DND-41 (cell line): Measurements from ENCODE around the gene PIAS1.

ENCODE experiments used
- ATAC-seq: fragments of 200-7000 bp; cut with Tn5 transposase; 3 replicates; pipeline ENCODE4 v1.9.1; 2021; ENCODE audit warnings: low read depth; ENCODE audit not compliant: insufficient read depth
- DNase-seq: peaks from one replicate; pipeline ENCODE4 v3.0.0-alpha.2; 2020
- H2AFZ ChIP-seq: 2 replicates; pipeline ENCODE4 v1.6.0; 2012; ENCODE audit warnings: low read depth, low read length
- H3K27ac ChIP-seq: 2 replicates; pipeline ENCODE4 v1.5.1; 2012; ENCODE audit warnings: low read length, inconsistent platforms
- H3K27me3 ChIP-seq: fragments of 200-600 bp; sonication (generic); 2 replicates; pipeline ENCODE4 v1.6.0; 2012; ENCODE audit warnings: low read length, mild to moderate bottlenecking, inconsistent platforms; ENCODE audit not compliant: insufficient read depth, poor library complexity
- H3K36me3 ChIP-seq: 2 replicates; pipeline ENCODE4 v1.5.1; 2012; ENCODE audit warnings: low read length, inconsistent platforms; ENCODE audit not compliant: insufficient read depth
- H3K4me1 ChIP-seq: 2 replicates; pipeline ENCODE4 v1.5.1; 2012; ENCODE audit warnings: mild to moderate bottlenecking, low read length; ENCODE audit not compliant: insufficient read depth
- H3K4me2 ChIP-seq: 2 replicates; pipeline ENCODE4 v1.6.0; 2012; ENCODE audit warnings: mild to moderate bottlenecking, moderate library complexity, low read length, inconsistent platforms; ENCODE audit not compliant: insufficient read depth
- H3K4me3 ChIP-seq, 2 experiments: fragments of 200-600 bp in 1 of 2; shearing (Covaris generic) in 1 of 2; 2 replicates each; pipeline ENCODE4 v1.5.1; 2012 to 2016; ENCODE audit warnings: inconsistent platforms in 2 of 2, low read length in 2 of 2, mild to moderate bottlenecking in 2 of 2, low read depth in 1 of 2, moderate library complexity in 1 of 2
- H3K79me2 ChIP-seq: 2 replicates; pipeline ENCODE4 v1.6.0; 2012; ENCODE audit warnings: low read length, inconsistent platforms; ENCODE audit not compliant: insufficient read depth
- H3K9ac ChIP-seq: 2 replicates; pipeline ENCODE4 v1.6.0; 2012; ENCODE audit warnings: low read depth, mild to moderate bottlenecking, inconsistent platforms, low read length, moderate library complexity
- H3K9me3 ChIP-seq: 2 replicates; pipeline ENCODE4 v1.5.1; 2012; ENCODE audit warnings: low read length, moderate library complexity, mild to moderate bottlenecking, inconsistent platforms; ENCODE audit not compliant: insufficient read depth, severe bottlenecking
- H4K20me1 ChIP-seq: 2 replicates; pipeline ENCODE4 v1.6.0; 2012; ENCODE audit warnings: low read length; ENCODE audit not compliant: insufficient read depth
- EZH2 ChIP-seq: IDR thresholded peaks from 3 replicates; pipeline ENCODE4 v1.6.1; 2012; ENCODE audit warnings: borderline replicate concordance, low read depth, mild to moderate bottlenecking, moderate library complexity, low read length, inconsistent platforms; ENCODE audit not compliant: severe bottlenecking
- TF ChIP-seq, protein P1 (sequence below): IDR thresholded peaks from 2 replicates; pipeline ENCODE4 v1.5.1; 2012; ENCODE audit warnings: borderline replicate concordance, low read length, moderate library complexity, mild to moderate bottlenecking; ENCODE audit not compliant: poor library complexity, severe bottlenecking; ENCODE audit errors: extremely low read depth

The PIAS1 gene

GRCh38 chr15:68014219-68014618 is 39.9 kb upstream of the PIAS1 start:
- ATAC-seq = no peak

DNA sequence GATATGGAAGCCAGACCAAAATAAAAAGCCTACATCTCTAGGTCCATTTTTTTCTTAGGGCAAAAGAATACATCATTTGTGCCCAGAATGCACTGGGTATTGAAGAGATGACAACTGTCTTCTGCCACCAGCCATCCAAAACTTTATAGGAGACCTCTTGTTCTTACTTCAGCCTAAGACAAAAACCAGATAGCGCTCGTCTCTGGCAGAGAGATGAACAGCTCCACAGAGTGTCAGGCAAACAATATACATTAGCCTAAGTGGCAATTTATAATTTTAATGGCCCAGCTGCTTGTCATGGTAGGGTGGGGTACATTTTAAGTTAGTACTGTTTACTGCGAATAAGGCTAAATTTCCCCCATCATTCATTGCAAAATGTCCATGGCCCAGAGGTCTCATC is 38.9 kb upstream of the PIAS1 start:
- Histone ChIP-seq H3K9me3 (no peaks in the 10 kb centered on the region), H3K27ac (no peak overlapping the region), H3K4me3 (no peak overlapping the region), H4K20me1 (no peaks in the 10 kb centered on the region), H3K4me2 (no peak overlapping the region), H3K9ac (no peak overlapping the region), H3K4me1 (no peaks in the 10 kb centered on the region), H2AFZ (no peak overlapping the region), H3K36me3 (no peaks in the 10 kb centered on the region), H3K27me3 (no peaks in the 10 kb centered on the region), H3K79me2 (no peaks in the 10 kb centered on the region)
- DNase-seq (no peak), ATAC-seq (no peak)
- TF ChIP-seq, protein P1, sequence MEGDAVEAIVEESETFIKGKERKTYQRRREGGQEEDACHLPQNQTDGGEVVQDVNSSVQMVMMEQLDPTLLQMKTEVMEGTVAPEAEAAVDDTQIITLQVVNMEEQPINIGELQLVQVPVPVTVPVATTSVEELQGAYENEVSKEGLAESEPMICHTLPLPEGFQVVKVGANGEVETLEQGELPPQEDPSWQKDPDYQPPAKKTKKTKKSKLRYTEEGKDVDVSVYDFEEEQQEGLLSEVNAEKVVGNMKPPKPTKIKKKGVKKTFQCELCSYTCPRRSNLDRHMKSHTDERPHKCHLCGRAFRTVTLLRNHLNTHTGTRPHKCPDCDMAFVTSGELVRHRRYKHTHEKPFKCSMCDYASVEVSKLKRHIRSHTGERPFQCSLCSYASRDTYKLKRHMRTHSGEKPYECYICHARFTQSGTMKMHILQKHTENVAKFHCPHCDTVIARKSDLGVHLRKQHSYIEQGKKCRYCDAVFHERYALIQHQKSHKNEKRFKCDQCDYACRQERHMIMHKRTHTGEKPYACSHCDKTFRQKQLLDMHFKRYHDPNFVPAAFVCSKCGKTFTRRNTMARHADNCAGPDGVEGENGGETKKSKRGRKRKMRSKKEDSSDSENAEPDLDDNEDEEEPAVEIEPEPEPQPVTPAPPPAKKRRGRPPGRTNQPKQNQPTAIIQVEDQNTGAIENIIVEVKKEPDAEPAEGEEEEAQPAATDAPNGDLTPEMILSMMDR = no peak
- TF ChIP-seq EZH2 = no peak

More at GRCh38 chr15:68014219-68014618, 39.9 kb upstream of the PIAS1 start:
- H3K9ac ChIP-seq = no peak overlapping the region
- no peaks in the 10 kb centered on the region for H4K20me1 ChIP-seq
- no peak for DNase-seq
- H3K79me2 ChIP-seq = no peaks in the 10 kb centered on the region
- H3K4me1 ChIP-seq = no peaks in the 10 kb centered on the region
- H3K36me3 ChIP-seq = no peaks in the 10 kb centered on the region
- no peak overlapping the region for H3K4me2 ChIP-seq
- H3K27me3 ChIP-seq = no peaks in the 10 kb centered on the region
- no peaks in the 10 kb centered on the region for H3K9me3 ChIP-seq
- TF ChIP-seq, protein P1 = no peak
- TF ChIP-seq EZH2 = no peak
- no peak overlapping the region for H3K4me3 ChIP-seq
- H2AFZ ChIP-seq = no peak overlapping the region
- H3K27ac ChIP-seq = no peak overlapping the region

GRCh38 chr15:68017201-68017600 is 36.9 kb upstream of the PIAS1 start:
- H3K79me2 ChIP-seq = no peaks in the 10 kb centered on the region
- H2AFZ ChIP-seq = no peak overlapping the region
- H3K36me3 ChIP-seq = no peaks in the 10 kb centered on the region
- H3K9me3 ChIP-seq = no peaks in the 10 kb centered on the region
- no peak overlapping the region for H3K9ac ChIP-seq
- no peak overlapping the region for H3K4me2 ChIP-seq
- H3K4me1 ChIP-seq = no peaks in the 10 kb centered on the region
- H3K4me3 ChIP-seq = no peak overlapping the region
- no peak overlapping the region for H3K27ac ChIP-seq
- TF ChIP-seq, protein P1 = no peak
- no peak for TF ChIP-seq EZH2
- H4K20me1 ChIP-seq = no peaks in the 10 kb centered on the region
- DNase-seq (no peak), ATAC-seq (no peak)
- H3K27me3 ChIP-seq = no peaks in the 10 kb centered on the region

- H3K79me2 ChIP-seq = no peaks in the 10 kb centered on the region
- H3K4me3 ChIP-seq = no peak overlapping the region
- H3K27ac ChIP-seq = no peak overlapping the region
- DNase-seq (no peak), ATAC-seq (no peak)
- H3K36me3 ChIP-seq = no peaks in the 10 kb centered on the region
- TF ChIP-seq, protein P1 = no peak
- TF ChIP-seq EZH2 = no peak
- no peaks in the 10 kb centered on the region for H4K20me1 ChIP-seq
- no peaks in the 10 kb centered on the region for H3K27me3 ChIP-seq
- no peak overlapping the region for H3K4me2 ChIP-seq
- H3K4me1 ChIP-seq = no peaks in the 10 kb centered on the region
- no peak overlapping the region for H2AFZ ChIP-seq
- no peak overlapping the region for H3K9ac ChIP-seq
- no peaks in the 10 kb centered on the region for H3K9me3 ChIP-seq
These were observed 35.2 kb upstream of the PIAS1 start for GRCh38 chr15:68018797-68019444.
